ENCODE measurements around the gene RUNDC3A.

DNA sequence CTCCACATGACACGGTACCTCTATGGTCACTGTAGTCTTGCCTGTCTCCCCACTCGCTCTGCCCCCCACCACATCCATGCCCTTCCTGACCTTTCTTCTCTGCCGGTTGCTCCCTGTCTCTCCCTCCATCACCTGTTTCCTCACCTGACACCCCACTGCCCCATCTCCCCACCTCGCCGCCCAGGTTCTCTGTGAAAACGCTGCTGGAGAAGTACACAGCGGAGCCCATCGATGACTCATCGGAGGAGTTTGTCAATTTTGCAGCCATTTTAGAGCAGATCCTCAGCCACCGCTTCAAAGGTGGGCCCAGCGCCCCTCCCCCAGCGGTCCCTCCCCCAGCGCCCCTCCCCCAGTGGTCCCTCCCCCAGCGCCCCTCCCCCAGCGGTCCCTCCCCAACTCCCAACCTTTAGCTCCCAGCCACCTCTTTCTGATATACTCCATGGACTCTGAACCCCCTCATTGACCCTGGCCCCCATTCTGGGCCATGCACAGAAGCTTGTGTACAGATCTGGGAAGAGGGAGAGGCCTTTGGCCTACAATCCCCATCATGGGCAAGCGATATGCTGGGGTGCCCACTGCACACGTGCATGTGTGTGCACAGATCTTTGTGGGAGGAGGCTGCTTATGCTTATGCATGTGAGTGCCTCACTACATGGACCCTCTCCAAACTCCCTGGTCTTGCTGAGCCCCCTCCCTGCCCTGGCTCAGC, 4.1 kb downstream of the RUNDC3A start:
- TF ChIP-seq, protein P1, sequence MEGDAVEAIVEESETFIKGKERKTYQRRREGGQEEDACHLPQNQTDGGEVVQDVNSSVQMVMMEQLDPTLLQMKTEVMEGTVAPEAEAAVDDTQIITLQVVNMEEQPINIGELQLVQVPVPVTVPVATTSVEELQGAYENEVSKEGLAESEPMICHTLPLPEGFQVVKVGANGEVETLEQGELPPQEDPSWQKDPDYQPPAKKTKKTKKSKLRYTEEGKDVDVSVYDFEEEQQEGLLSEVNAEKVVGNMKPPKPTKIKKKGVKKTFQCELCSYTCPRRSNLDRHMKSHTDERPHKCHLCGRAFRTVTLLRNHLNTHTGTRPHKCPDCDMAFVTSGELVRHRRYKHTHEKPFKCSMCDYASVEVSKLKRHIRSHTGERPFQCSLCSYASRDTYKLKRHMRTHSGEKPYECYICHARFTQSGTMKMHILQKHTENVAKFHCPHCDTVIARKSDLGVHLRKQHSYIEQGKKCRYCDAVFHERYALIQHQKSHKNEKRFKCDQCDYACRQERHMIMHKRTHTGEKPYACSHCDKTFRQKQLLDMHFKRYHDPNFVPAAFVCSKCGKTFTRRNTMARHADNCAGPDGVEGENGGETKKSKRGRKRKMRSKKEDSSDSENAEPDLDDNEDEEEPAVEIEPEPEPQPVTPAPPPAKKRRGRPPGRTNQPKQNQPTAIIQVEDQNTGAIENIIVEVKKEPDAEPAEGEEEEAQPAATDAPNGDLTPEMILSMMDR (IDR thresholded peaks at IDR 0.05; ENCODE audit: low read length), result no peak
- no peak for TF ChIP-seq EZH2 (IDR thresholded peaks at IDR 0.05; ENCODE audit: borderline replicate concordance, low read length)

Measured in OCI-LY1 (cell line).